ENCODE data around the gene C1QA. TPM values are rescaled to one million over a fixed set of nuclear protein-coding genes. Genes with fewer than 3 reads are reported as not detected.
"Not testable (repeated sequence)": the region's sequence is repeated elsewhere in the genome, so short reads cannot be mapped to it uniquely, and the experiment has no call there.

The C1QA gene
- total RNA-seq, 6 donors from 2014 or later: 180 to 1,142 (median 556) TPM

- Histone ChIP-seq H3K27me3 (peaks cover 0 to 15% (median 2%) of the 10 kb centered on the region in 4 donors), H3K27ac (no peak overlapping the region), H3K4me1 (no peaks in the 10 kb centered on the region), H3K4me3 (no peak overlapping the region), H3K36me3 (no peaks in the 10 kb centered on the region), H3K9me3 (no peaks in the 10 kb centered on the region)
- TF ChIP-seq POLR2A (IDR thresholded peaks at IDR 0.05) (no peak), POLR2AphosphoS5 (IDR thresholded peaks at IDR 0.05) (no peak), EP300 (IDR thresholded peaks at IDR 0.05) (no peak)
- TF ChIP-seq, protein P1, sequence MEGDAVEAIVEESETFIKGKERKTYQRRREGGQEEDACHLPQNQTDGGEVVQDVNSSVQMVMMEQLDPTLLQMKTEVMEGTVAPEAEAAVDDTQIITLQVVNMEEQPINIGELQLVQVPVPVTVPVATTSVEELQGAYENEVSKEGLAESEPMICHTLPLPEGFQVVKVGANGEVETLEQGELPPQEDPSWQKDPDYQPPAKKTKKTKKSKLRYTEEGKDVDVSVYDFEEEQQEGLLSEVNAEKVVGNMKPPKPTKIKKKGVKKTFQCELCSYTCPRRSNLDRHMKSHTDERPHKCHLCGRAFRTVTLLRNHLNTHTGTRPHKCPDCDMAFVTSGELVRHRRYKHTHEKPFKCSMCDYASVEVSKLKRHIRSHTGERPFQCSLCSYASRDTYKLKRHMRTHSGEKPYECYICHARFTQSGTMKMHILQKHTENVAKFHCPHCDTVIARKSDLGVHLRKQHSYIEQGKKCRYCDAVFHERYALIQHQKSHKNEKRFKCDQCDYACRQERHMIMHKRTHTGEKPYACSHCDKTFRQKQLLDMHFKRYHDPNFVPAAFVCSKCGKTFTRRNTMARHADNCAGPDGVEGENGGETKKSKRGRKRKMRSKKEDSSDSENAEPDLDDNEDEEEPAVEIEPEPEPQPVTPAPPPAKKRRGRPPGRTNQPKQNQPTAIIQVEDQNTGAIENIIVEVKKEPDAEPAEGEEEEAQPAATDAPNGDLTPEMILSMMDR (IDR thresholded peaks at IDR 0.05): no peak
- DNase-seq (no peak), ATAC-seq (ENCODE audit: low FRiP score in 2 of 2) (no peak)
- 83 to 92% methylated on average over 4 of the region's 4 CpGs for WGBS, 2 donors
These were observed 35.6 kb downstream of the C1QA start for GRCh38 chr1:22671999-22672398.

DNA sequence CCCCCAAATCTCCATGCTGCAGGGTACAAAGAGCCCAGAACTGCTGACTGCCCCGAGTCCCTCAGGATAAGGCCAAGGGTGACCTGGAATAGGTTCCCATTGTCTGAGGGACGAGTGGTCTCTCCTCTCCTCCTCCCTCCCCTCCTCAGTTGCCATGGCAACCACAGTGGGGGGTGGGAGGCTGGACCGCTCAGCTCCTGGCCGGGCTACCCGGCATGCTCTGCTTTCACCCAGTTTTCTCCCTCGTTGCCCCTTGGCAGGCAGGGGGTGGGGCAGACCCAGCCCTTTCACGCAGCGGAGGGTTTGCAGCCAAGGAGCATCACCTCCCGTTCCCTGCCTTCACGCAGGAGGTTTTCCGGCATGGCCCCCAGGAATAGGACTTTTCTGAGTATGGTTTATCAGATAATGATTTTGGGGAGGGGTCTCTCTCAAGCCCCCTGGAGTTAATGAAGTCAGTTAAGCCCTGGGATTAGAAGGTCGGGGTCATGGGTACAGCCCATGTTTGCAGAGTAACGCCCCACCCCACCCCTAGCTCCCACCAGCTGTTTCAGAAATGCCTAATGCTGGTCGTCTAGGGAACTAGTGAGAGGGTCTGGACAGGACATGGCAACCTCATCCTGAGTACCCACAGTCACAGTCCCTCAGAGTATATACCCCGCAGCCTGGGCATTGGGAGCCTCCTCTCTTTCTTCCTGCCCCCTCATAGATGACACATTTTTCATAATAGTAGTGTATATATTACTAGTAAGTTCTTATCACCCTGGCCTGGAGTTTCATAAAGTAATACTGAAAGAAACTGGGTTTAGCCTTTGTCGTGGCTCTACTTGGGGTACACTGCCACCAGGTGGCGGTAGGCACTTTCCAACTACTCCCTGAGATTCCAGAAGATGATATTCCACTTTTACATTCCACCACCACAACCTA lies 37.3 kb downstream of the C1QA start:
- Histone ChIP-seq H3K4me3 (no peak overlapping the region), H3K27ac (no peak overlapping the region), H3K9me3 (no peaks in the 10 kb centered on the region), H3K4me1 (no peaks in the 10 kb centered on the region), H3K36me3 (no peaks in the 10 kb centered on the region), H3K27me3 (peaks cover 0 to 18% (median 2%) of the 10 kb centered on the region in 4 donors)
- TF ChIP-seq POLR2AphosphoS5 (IDR thresholded peaks at IDR 0.05): no peak
- TF ChIP-seq, protein P1 (IDR thresholded peaks at IDR 0.05): peak in 4 of 6 experiments; percentile 29 to 44 (median 34)
- ATAC-seq (ENCODE audit: low FRiP score in 2 of 2) (peak in 1 of 2 donors; percentile 43), DNase-seq (peak in 1 of 2 donors; percentile 53)
- 6 to 11% methylated on average over 12 to 17 of the region's 17 CpGs for WGBS, 2 donors

DNA sequence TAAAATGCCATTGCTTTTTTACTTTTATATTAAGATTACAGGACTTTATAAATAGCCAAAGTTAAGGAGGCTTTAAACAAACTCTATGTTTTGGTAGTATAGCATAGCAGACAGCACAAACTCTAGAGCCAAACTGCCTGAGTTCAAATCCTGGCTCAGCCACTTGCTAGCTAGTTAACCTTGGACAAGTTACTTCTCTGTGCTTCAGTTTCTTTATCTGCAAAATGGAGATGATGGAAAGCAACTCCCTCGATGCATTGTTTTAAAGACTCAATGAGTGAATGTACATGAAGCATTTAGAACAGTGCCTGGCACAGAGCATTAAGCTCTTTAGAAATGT lies 38.0 kb downstream of the C1QA start:
- Histone ChIP-seq H3K9me3 (no peaks in the 10 kb centered on the region), H3K27ac (no peak overlapping the region), H3K4me1 (no peaks in the 10 kb centered on the region), H3K27me3 (peaks cover 0 to 18% (median 2%) of the 10 kb centered on the region in 4 donors), H3K36me3 (no peaks in the 10 kb centered on the region), H3K4me3 (no peak overlapping the region)
- WGBS, 2 donors: 37 to 52% methylated on average over 1 of the region's 1 CpG
- DNase-seq: no peak
- TF ChIP-seq POLR2A (IDR thresholded peaks at IDR 0.05) (no peak), EP300 (IDR thresholded peaks at IDR 0.05) (no peak), POLR2AphosphoS5 (IDR thresholded peaks at IDR 0.05) (no peak)
- TF ChIP-seq, protein P1 (IDR thresholded peaks at IDR 0.05): no peak
- no peak for ATAC-seq (ENCODE audit: low FRiP score in 2 of 2)

DNA sequence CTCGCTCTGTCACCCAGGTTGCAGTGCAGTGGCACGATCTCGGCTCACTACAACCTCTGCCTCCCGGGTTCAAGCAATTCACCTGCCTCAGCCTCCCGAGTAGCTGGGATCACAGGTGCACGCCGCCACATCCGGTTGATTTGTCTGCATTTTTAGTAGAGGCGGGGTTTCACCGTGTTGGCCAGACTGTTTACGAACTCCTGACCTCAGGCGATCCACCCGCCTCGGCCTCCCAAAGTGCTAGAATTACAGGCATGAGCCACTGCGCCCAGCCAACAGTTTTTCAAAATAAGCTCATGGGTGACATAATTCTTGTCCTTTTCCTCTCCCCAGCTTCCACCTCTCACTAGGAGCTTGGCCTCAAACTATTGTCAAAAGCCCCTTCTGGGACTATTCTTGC lies 39.7 kb downstream of the C1QA start:
- DNase-seq; ATAC-seq (ENCODE audit: low FRiP score in 2 of 2); H3K4me1 ChIP-seq; H3K36me3 ChIP-seq; H3K4me3 ChIP-seq; H3K27ac ChIP-seq; H3K9me3 ChIP-seq: not testable (repeated sequence)
- WGBS, 2 donors: 85 to 93% methylated on average over 15 of the region's 15 CpGs
- peaks cover 0 to 21% (median 2%) of the 10 kb centered on the region in 4 donors for H3K27me3 ChIP-seq

- Histone ChIP-seq H3K27ac (no peak overlapping the region), H3K4me1 (no peaks in the 10 kb centered on the region), H3K27me3 (peaks cover 0 to 21% (median 2%) of the 10 kb centered on the region in 4 donors), H3K9me3 (no peaks in the 10 kb centered on the region), H3K4me3 (no peak overlapping the region), H3K36me3 (no peaks in the 10 kb centered on the region)
- DNase-seq: peak in 1 of 2 donors; percentile 74
- ATAC-seq (ENCODE audit: low FRiP score in 2 of 2): no peak
- WGBS, 2 donors: 58 to 71% methylated on average over 11 to 37 of the region's 37 CpGs
- TF ChIP-seq EP300 (IDR thresholded peaks at IDR 0.05) (no peak), POLR2AphosphoS5 (IDR thresholded peaks at IDR 0.05) (no peak), POLR2A (IDR thresholded peaks at IDR 0.05) (no peak)
- TF ChIP-seq, protein P1 (IDR thresholded peaks at IDR 0.05): no peak
These were observed 40.6 kb downstream of the C1QA start for GRCh38 chr1:22676916-22677583.
